GM12864 (cell line): Measurements from ENCODE around the gene SLC12A8.

Source experiments
- DNase-seq: peaks from one replicate; pipeline ENCODE4 v3.0.0-alpha.2; 2011; ENCODE audit warnings: low read depth
- H3K4me3 ChIP-seq: 2 replicates; pipeline ENCODE4 v1.5.1; 2011; ENCODE audit warnings: mild to moderate bottlenecking, low read depth, low read length, control low read depth
- CTCF ChIP-seq: IDR thresholded peaks from 2 replicates; pipeline ENCODE4 v1.5.1; 2011; ENCODE audit warnings: low read depth, mild to moderate bottlenecking, moderate library complexity, low read length, control low read depth, inconsistent platforms; ENCODE audit errors: missing control alignments

SLC12A8 gene

GRCh38 chr3:125123451-125124305 is 88.9 kb downstream of the SLC12A8 start:
- H3K4me3 ChIP-seq: no peak overlapping the region
- DNase-seq: no peak
- TF ChIP-seq CTCF: no peak

- no peak for TF ChIP-seq CTCF
- H3K4me3 ChIP-seq: peak overlapping the region; percentile 47; the same call in 1 of the 2 replicates
- DNase-seq: peak; percentile 73
Measured at GRCh38 chr3:125121246-125122010, 91.1 kb downstream of the SLC12A8 start.

- peak overlapping the region; percentile 47 for H3K4me3 ChIP-seq
- no peak for TF ChIP-seq CTCF
- no peak for DNase-seq
Measured at GRCh38 chr3:125120379-125121122, 92.0 kb downstream of the SLC12A8 start.

- DNase-seq: peak; percentile 76
- no peak for TF ChIP-seq CTCF
- peak overlapping the region; percentile 47 for H3K4me3 ChIP-seq
Measured at GRCh38 chr3:125119752-125120378, 92.7 kb downstream of the SLC12A8 start.

GRCh38 chr3:125118600-125118999 is 93.9 kb downstream of the SLC12A8 start:
- H3K4me3 ChIP-seq: no peak overlapping the region
- no peak for DNase-seq
- no peak for TF ChIP-seq CTCF

- TF ChIP-seq CTCF: no peak
- DNase-seq: no peak
- no peak overlapping the region for H3K4me3 ChIP-seq
Measured at GRCh38 chr3:125117631-125118191, 94.8 kb downstream of the SLC12A8 start.
